GM18907 (cell line): ENCODE results near the gene DPM2.

Experiments used
- ATAC-seq: cut with Tn5 transposase; IDR thresholded peaks from one replicate; pipeline ENCODE4 v1.9.1; 2021; ENCODE audit warnings: mild to moderate bottlenecking, moderate library complexity; ENCODE audit not compliant: unreplicated experiment

DPM2 gene

GRCh38 chr9:127973169-127974000, 35.7 kb upstream of the DPM2 start:
- no peak for ATAC-seq

- no peak for ATAC-seq
These were observed 34.7 kb upstream of the DPM2 start for GRCh38 chr9:127972236-127972871.

- peak; percentile 30 for ATAC-seq
These were observed 33.9 kb upstream of the DPM2 start for GRCh38 chr9:127971357-127972235.

GRCh38 chr9:127970401-127971313, 33.0 kb upstream of the DPM2 start:
- peak; percentile 72 for ATAC-seq

- ATAC-seq, result no peak
These were observed 31.2 kb upstream of the DPM2 start for GRCh38 chr9:127968700-127969383.

- no peak for ATAC-seq
These were observed 30.4 kb upstream of the DPM2 start for GRCh38 chr9:127968042-127968441.

- ATAC-seq, result no peak
These were observed 29.6 kb upstream of the DPM2 start for GRCh38 chr9:127967151-127967809.

GRCh38 chr9:127966416-127967150, 28.9 kb upstream of the DPM2 start:
- ATAC-seq, result no peak

GRCh38 chr9:127965953-127966352, 28.3 kb upstream of the DPM2 start:
- ATAC-seq, result no peak

GRCh38 chr9:127963359-127964064, 25.9 kb upstream of the DPM2 start:
- ATAC-seq, result no peak

GRCh38 chr9:127963041-127963358, 25.3 kb upstream of the DPM2 start:
- no peak for ATAC-seq

- no peak for ATAC-seq
These were observed 24.6 kb upstream of the DPM2 start for GRCh38 chr9:127962278-127962677.

- no peak for ATAC-seq
These were observed 24.0 kb upstream of the DPM2 start for GRCh38 chr9:127961613-127962155.

- no peak for ATAC-seq
These were observed 23.5 kb upstream of the DPM2 start for GRCh38 chr9:127961155-127961490.

- ATAC-seq, result no peak
These were observed 22.9 kb upstream of the DPM2 start for GRCh38 chr9:127960410-127961154.

- no peak for ATAC-seq
These were observed 22.3 kb upstream of the DPM2 start for GRCh38 chr9:127959841-127960409.

GRCh38 chr9:127959398-127959797, 21.7 kb upstream of the DPM2 start:
- no peak for ATAC-seq
